ENCODE results near the gene ZNF148.

ZNF148 gene

DNA sequence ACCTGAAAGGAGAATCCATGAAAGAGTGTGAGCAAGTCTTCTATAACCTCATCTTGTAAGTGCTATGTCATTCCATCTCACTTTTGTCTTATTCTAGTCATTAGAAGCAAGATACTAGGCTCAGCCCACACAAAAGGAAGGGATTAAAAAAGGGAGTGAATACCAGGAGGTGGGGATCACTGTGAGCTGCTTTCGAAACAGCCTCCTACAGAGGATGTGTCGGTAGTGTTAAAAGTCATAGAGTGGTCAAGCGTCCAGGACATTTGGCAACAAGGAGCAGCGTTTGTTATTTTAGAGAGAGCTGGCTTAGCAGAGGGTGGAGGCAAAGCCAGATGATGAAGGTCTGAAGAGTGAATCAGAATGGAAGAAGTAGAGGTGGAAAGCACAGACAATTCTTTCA is 11.7 kb upstream of the ZNF148 start:
- H3K36me3 ChIP-seq (ENCODE audit: insufficient read depth, insufficient read length, low read length), result no peaks in the 10 kb centered on the region
- H3K4me3 ChIP-seq (ENCODE audit: insufficient read length, low read depth), result no peak overlapping the region
- no peak for DNase-seq (ENCODE audit: low read depth, low spot score)
- no peak overlapping the region for H3K9ac ChIP-seq (ENCODE audit: insufficient read length, low read depth)
- H3K4me1 ChIP-seq (ENCODE audit: insufficient read depth, insufficient read length), result no peaks in the 10 kb centered on the region
- H3K27me3 ChIP-seq (ENCODE audit: insufficient read depth, insufficient read length), result no peaks in the 10 kb centered on the region
- no peaks in the 10 kb centered on the region for H3K9me3 ChIP-seq (ENCODE audit: insufficient read depth, low read length)
- no peak for TF ChIP-seq ZNF274 (IDR thresholded peaks at IDR 0.05; ENCODE audit: low read depth, low read length)
- no peak for TF ChIP-seq YY1 (IDR thresholded peaks at IDR 0.05; ENCODE audit: insufficient read depth, insufficient read length)
- TF ChIP-seq SUZ12 (IDR thresholded peaks at IDR 0.05; ENCODE audit: extremely low read depth, insufficient read depth, insufficient read length), result no peak

DNA sequence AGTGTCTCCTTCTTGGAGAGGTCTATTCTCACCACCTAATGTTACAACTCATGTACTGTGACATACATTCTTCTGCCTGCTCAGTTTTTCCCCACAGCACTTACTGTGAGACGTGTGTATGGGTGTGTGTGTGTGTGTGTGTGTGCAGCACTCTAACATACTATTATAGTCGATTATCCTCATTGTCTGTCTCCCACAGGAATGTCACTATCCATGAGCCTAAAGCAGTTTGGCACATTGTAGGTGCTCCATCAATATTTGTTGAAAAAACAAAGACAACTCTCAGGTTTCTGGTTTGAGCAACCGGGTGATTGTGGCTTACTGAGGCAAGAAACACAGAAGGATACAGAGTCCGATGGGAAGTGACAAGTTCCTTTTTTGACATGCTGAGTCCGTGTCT is 8.6 kb upstream of the ZNF148 start:
- Histone ChIP-seq H3K9ac (ENCODE audit: insufficient read length, low read depth) (no peak overlapping the region), H3K4me1 (ENCODE audit: insufficient read depth, insufficient read length) (no peaks in the 10 kb centered on the region), H3K36me3 (ENCODE audit: insufficient read depth, insufficient read length, low read length) (no peaks in the 10 kb centered on the region), H3K9me3 (ENCODE audit: insufficient read depth, low read length) (no peaks in the 10 kb centered on the region), H3K27me3 (ENCODE audit: insufficient read depth, insufficient read length) (no peaks in the 10 kb centered on the region), H3K4me3 (ENCODE audit: insufficient read length, low read depth) (no peak overlapping the region)
- TF ChIP-seq ZNF274 (IDR thresholded peaks at IDR 0.05; ENCODE audit: low read depth, low read length) (no peak), SUZ12 (IDR thresholded peaks at IDR 0.05; ENCODE audit: extremely low read depth, insufficient read depth, insufficient read length) (no peak), YY1 (IDR thresholded peaks at IDR 0.05; ENCODE audit: insufficient read depth, insufficient read length) (no peak)
- no peak for DNase-seq (ENCODE audit: low read depth, low spot score)

DNA sequence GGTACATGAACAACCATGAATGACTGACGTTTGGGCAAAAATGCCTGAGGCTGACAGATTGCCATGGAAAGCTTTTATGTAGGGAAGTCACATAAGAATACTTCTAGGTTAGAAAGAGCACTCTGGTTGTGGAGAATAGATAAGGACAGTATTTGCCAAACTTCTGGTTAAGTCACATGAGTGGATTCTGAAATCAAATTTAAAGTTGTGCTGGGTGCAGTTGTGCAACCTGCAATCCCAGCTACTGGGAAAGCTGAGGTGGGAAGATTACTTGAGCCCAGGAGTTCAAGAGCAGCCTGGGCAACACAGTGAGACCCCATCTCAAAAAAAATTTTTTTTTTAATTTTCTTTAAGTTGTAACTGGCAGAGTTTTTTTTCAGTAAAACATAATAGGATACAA is 7.2 kb upstream of the ZNF148 start:
- TF ChIP-seq YY1 (IDR thresholded peaks at IDR 0.05; ENCODE audit: insufficient read depth, insufficient read length) (no peak), SUZ12 (IDR thresholded peaks at IDR 0.05; ENCODE audit: extremely low read depth, insufficient read depth, insufficient read length) (no peak), ZNF274 (IDR thresholded peaks at IDR 0.05; ENCODE audit: low read depth, low read length) (no peak)
- H3K4me3 ChIP-seq (ENCODE audit: insufficient read length, low read depth), result no peak overlapping the region
- H3K9me3 ChIP-seq (ENCODE audit: insufficient read depth, low read length), result no peaks in the 10 kb centered on the region
- H3K36me3 ChIP-seq (ENCODE audit: insufficient read depth, insufficient read length, low read length), result no peaks in the 10 kb centered on the region
- H3K27me3 ChIP-seq (ENCODE audit: insufficient read depth, insufficient read length), result no peaks in the 10 kb centered on the region
- H3K9ac ChIP-seq (ENCODE audit: insufficient read length, low read depth), result no peak overlapping the region
- H3K4me1 ChIP-seq (ENCODE audit: insufficient read depth, insufficient read length), result no peaks in the 10 kb centered on the region
- no peak for DNase-seq (ENCODE audit: low read depth, low spot score)

DNA sequence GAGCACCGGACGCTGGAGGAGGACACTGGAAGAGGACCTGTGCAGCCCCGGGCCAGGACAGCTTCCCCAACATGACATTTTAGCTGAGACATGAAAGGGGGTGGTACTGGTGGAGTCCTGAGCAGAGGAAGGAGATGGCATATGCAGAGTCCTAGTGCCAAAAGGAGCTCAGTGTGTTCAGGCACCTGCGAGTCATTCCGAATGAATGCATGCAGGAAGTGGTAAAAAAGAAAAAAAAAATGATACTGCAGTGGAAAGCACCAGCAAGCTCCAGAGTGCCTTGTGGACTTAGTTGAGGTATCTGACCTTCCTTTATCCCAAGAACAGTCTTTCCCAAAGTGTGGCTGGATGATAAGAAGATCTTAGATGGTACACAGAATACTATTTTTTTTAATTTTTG is 6.6 kb upstream of the ZNF148 start:
- DNase-seq (ENCODE audit: low read depth, low spot score), result no peak
- Histone ChIP-seq H3K27me3 (ENCODE audit: insufficient read depth, insufficient read length) (no peaks in the 10 kb centered on the region), H3K4me3 (ENCODE audit: insufficient read length, low read depth) (no peak overlapping the region)

DNA sequence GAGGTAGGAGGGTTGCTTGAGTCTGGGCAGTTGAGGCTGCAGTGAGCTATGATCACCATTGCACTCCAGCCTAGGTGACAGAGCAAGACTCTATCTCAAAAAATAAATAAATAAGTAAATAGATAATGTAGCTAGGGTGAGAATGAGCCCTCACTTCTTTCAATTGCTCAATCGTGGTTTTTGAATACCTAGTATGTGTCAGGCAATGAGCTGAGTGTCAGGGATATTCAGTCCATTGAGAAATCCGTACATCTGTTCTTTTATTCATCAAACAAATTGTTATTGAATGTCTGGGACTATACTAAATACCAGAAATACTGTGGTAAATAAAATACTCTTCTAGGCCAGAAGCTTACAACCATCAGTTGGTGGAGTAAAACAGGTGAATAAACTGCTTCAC is 6.2 kb upstream of the ZNF148 start:
- H3K27me3 ChIP-seq (ENCODE audit: insufficient read depth, insufficient read length), result no peaks in the 10 kb centered on the region
- TF ChIP-seq ZNF274 (IDR thresholded peaks at IDR 0.05; ENCODE audit: low read depth, low read length) (no peak), SUZ12 (IDR thresholded peaks at IDR 0.05; ENCODE audit: extremely low read depth, insufficient read depth, insufficient read length) (no peak), YY1 (IDR thresholded peaks at IDR 0.05; ENCODE audit: insufficient read depth, insufficient read length) (no peak)
- no peak overlapping the region for H3K4me3 ChIP-seq (ENCODE audit: insufficient read length, low read depth)
- H3K36me3 ChIP-seq (ENCODE audit: insufficient read depth, insufficient read length, low read length), result no peaks in the 10 kb centered on the region
- no peak overlapping the region for H3K9ac ChIP-seq (ENCODE audit: insufficient read length, low read depth)
- no peaks in the 10 kb centered on the region for H3K4me1 ChIP-seq (ENCODE audit: insufficient read depth, insufficient read length)
- H3K9me3 ChIP-seq (ENCODE audit: insufficient read depth, low read length), result no peaks in the 10 kb centered on the region
- DNase-seq (ENCODE audit: low read depth, low spot score), result no peak

More for the DNA sequence above, 6.6 kb upstream of the ZNF148 start:
- TF ChIP-seq ZNF274 (IDR thresholded peaks at IDR 0.05; ENCODE audit: low read depth, low read length), result no peak
- TF ChIP-seq SUZ12 (IDR thresholded peaks at IDR 0.05; ENCODE audit: extremely low read depth, insufficient read depth, insufficient read length), result no peak
- no peak for TF ChIP-seq YY1 (IDR thresholded peaks at IDR 0.05; ENCODE audit: insufficient read depth, insufficient read length)
- no peaks in the 10 kb centered on the region for H3K9me3 ChIP-seq (ENCODE audit: insufficient read depth, low read length)
- H3K4me1 ChIP-seq (ENCODE audit: insufficient read depth, insufficient read length), result no peaks in the 10 kb centered on the region
- H3K9ac ChIP-seq (ENCODE audit: insufficient read length, low read depth), result no peak overlapping the region
- H3K36me3 ChIP-seq (ENCODE audit: insufficient read depth, insufficient read length, low read length), result no peaks in the 10 kb centered on the region

DNA sequence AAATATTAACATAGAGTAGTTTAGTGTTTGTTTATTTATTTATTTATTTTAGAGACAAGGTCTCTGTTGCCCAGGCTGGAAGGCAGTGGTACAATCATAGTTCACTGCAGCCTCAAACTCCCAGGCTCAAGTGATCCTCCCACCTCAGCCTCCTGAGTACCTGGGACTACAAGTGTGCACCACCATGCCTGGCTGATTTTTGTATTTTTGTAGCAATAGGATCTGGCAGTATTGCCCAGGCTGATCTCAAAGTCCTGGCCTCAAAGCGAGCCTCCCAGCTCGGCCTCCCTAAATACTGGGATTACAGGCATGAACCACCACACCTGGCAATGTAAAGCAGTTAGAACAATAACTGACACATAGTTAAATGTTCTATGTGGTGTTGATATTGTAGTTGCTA is 4.4 kb upstream of the ZNF148 start:
- H3K9ac ChIP-seq (ENCODE audit: insufficient read length, low read depth), result no peak overlapping the region
- no peaks in the 10 kb centered on the region for H3K4me1 ChIP-seq (ENCODE audit: insufficient read depth, insufficient read length)
- H3K36me3 ChIP-seq (ENCODE audit: insufficient read depth, insufficient read length, low read length), result no peaks in the 10 kb centered on the region
- no peaks in the 10 kb centered on the region for H3K9me3 ChIP-seq (ENCODE audit: insufficient read depth, low read length)
- TF ChIP-seq ZNF274 (IDR thresholded peaks at IDR 0.05; ENCODE audit: low read depth, low read length), result no peak
- no peak for TF ChIP-seq SUZ12 (IDR thresholded peaks at IDR 0.05; ENCODE audit: extremely low read depth, insufficient read depth, insufficient read length)
- no peak for TF ChIP-seq YY1 (IDR thresholded peaks at IDR 0.05; ENCODE audit: insufficient read depth, insufficient read length)
- DNase-seq (ENCODE audit: low read depth, low spot score), result no peak
- no peaks in the 10 kb centered on the region for H3K27me3 ChIP-seq (ENCODE audit: insufficient read depth, insufficient read length)
- no peak overlapping the region for H3K4me3 ChIP-seq (ENCODE audit: insufficient read length, low read depth)

DNA sequence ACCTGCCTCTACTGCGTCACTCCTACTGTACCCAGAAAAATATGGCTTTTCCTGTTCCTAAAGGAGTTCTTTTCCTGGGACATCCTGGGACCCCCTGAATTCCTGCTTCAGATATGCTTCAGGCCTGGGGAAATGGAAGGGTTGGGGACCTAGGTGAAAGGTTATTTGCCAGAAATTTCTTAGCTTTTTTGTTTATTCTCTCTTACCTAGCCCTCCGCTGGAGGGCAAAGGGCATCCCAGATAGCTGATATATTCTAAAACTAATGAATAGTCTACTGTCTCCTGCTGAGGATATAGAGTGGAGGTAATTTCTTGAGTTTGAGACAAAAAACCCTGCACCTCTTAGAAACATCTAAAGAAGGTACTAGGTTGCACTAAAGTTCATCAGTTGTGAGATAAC is 3.6 kb upstream of the ZNF148 start:
- no peak for DNase-seq (ENCODE audit: low read depth, low spot score)
- Histone ChIP-seq H3K4me3 (ENCODE audit: insufficient read length, low read depth) (no peak overlapping the region), H3K36me3 (ENCODE audit: insufficient read depth, insufficient read length, low read length) (no peaks in the 10 kb centered on the region), H3K4me1 (ENCODE audit: insufficient read depth, insufficient read length) (no peaks in the 10 kb centered on the region), H3K27me3 (ENCODE audit: insufficient read depth, insufficient read length) (no peaks in the 10 kb centered on the region), H3K9me3 (ENCODE audit: insufficient read depth, low read length) (no peaks in the 10 kb centered on the region), H3K9ac (ENCODE audit: insufficient read length, low read depth) (no peak overlapping the region)
- TF ChIP-seq ZNF274 (IDR thresholded peaks at IDR 0.05; ENCODE audit: low read depth, low read length), result no peak
- TF ChIP-seq YY1 (IDR thresholded peaks at IDR 0.05; ENCODE audit: insufficient read depth, insufficient read length), result no peak
- no peak for TF ChIP-seq SUZ12 (IDR thresholded peaks at IDR 0.05; ENCODE audit: extremely low read depth, insufficient read depth, insufficient read length)
